Measurements from ENCODE around the gene PREPL. TPM values are rescaled to one million over a fixed set of nuclear protein-coding genes. Genes with fewer than 3 reads are reported as not detected.

PREPL gene
- total and polyA plus RNA-seq, 2 of the 13 experiments (the other 11 are each of a cell fraction or from before 2014, with no cell fraction given), result 19.7 to 34.3 TPM

- TF ChIP-seq ZBTB33 (CRISPR knock-in tag; IDR thresholded peaks at IDR 0.05) (no peak), HCFC1 (IDR thresholded peaks at IDR 0.05; ENCODE audit: low read depth, low read length) (peak; percentile 68), EZH2 (conservative IDR thresholded peaks at IDR 0.05; ENCODE audit: low read depth, low read length) (no peak), GRHL1 (CRISPR knock-in tag; conservative IDR thresholded peaks at IDR 0.05) (no peak), ATF1 (CRISPR knock-in tag; IDR thresholded peaks at IDR 0.05) (peak; percentile 97), SP1 (IDR thresholded peaks at IDR 0.05) (no peak), SP1 (CRISPR knock-in tag; IDR thresholded peaks at IDR 0.05) (0 out of 2 replicates have a peak, but pooled peaks have one; percentile 27), GATAD2A (CRISPR knock-in tag; IDR thresholded peaks at IDR 0.05) (peak; percentile 70), ZBTB26 (CRISPR knock-in tag; IDR thresholded peaks at IDR 0.05; ENCODE audit: borderline replicate concordance) (peak; percentile 83; the same call in 1 of the 2 replicates), POLR2A (IDR thresholded peaks at IDR 0.05; ENCODE audit: insufficient read depth in 1 of 2, low read depth in 2 of 2, low read length in 2 of 2) (peak; percentile 97 to 99), NCOA2 (CRISPR knock-in tag; IDR thresholded peaks at IDR 0.05) (no peak; the same call in none of the 2 replicates), LCORL (IDR thresholded peaks at IDR 0.05) (no peak), LCORL (CRISPR knock-in tag; IDR thresholded peaks at IDR 0.05) (peak; percentile 74), BHLHE40 (IDR thresholded peaks at IDR 0.05; ENCODE audit: low read length) (peak; percentile 68), ZNF629 (CRISPR knock-in tag; conservative IDR thresholded peaks at IDR 0.05) (no peak), ZNF580 (CRISPR knock-in tag; IDR thresholded peaks at IDR 0.05; ENCODE audit: borderline replicate concordance, low read depth) (peak; percentile 21; the same call in 1 of the 2 replicates), AKNA (CRISPR knock-in tag; IDR thresholded peaks at IDR 0.05; ENCODE audit: borderline replicate concordance) (0 out of 2 replicates have a peak, but pooled peaks have one; percentile 64), PBX3 (CRISPR knock-in tag; IDR thresholded peaks at IDR 0.05; ENCODE audit: borderline replicate concordance) (no peak)
Observed at GRCh38 chr2:44361330-44362206, at the start of gene PREPL, which contains the start of gene CAMKMT (continued).
